OCI-M2 (cell line): ENCODE data around the gene CLCN7.

Source experiments
- DNase-seq: peaks from one replicate; lab custom pipeline; 2025; ENCODE audit not compliant: unreplicated experiment; lab: John Stamatoyannopoulos, UW

The CLCN7 gene

DNA sequence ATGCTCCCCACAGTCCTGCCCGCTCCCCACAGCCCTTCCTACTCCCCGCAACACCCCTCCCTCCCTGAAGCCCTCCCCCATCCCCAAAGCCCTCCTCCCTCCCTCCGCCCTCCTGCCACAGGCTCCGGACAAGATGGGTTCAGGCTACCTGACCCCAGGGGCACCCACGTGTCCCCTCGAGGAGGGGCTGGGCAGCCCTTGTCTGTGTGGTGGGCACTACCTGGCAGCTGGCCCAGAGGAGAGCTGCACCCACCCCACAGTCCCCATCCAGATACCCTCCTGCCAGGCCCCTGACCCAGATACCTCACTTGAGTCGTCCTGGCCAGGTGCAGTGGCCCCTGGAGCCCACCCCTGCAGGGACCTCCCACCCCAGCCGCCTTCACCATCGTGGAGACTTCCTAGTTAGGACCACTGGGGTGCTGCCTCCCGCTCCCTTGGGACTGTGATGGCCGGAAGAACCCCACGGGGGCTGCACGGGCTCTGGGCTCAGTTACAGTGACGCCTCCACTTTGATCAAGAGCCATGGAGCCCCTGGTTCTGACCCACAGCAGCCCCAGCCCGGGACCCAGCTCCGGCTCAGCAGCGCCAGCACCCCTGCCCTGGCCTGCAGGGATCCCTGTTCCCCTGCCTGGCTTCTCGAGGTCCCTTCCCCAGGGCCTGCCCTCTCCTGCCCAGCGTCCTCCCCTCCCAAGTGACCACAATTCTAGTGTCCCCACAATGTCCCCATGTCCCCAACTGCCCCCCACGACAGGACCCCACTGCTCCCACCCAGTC is 43.1 kb downstream of the CLCN7 start:
- DNase-seq: no peak

DNA sequence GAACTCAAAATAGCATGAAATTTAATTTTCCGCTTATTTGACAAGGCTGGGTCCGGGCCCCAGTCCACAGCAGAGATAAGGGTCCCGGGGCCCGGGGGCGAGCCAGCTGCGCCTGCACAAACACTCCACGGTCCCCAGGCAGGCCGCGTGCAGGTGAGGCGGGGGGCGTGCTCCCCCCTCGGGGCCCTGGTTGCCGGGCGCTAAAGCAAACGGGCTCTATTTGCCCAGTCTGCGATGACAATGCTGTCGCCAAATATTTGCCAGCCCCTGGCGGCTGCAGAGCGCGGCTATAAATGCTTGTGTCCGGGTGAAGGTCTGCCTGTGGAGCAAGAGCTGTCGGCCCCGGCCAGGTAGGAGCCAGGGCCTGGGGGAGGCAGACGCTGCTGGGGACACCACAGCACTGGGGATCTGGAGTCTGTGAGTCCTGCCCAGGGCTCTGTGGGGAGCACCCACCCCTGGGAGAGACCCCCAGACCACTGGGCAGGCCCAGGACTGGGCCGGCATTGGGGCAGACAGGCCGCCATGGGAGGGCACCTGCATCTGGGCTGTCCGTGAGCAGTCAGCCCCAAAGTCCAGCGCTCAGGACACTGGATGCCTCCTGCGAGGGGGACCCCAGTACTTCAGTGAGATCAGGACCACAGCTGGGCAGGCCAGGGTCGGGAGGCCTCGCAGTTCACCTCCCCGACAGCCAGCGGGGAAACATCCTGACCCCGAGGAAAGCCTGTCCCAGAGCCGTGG is 43.9 kb downstream of the CLCN7 start, which contains the start of gene PERCC1:
PERCC1 (plus strand) TSS at position 320 of the 738 bp plus-strand sequence. CDS start 1,516 bp downstream, outside the sequence.
- no peak for DNase-seq

DNA sequence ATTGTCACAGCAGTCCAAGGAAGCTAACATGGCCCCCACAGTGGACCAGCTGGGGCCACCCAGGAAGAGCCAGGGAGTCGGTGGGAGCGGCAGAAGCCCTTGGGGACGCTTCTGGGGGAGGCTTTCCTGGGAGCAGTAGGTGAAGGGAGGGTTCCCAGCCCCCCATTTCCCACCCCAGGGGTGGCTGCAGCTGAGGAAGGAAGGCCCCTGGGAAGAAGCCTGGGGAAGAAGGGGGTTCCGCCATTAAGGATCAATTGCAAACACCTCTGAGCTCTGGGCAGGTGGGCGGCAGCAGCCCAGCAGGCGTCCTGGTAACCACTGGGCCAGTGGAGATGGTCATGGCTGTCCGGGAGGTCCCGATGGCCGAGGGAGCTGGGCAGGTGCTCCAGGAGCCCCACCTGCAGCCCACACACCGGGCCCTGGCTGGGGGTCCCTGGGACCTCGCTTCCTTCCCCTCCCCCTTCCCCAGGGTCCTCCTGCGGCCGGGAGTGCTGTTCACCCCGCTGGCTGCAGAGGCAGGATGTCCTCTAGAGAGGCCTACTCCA is 44.5 kb downstream of the CLCN7 start:
- no peak for DNase-seq

DNA sequence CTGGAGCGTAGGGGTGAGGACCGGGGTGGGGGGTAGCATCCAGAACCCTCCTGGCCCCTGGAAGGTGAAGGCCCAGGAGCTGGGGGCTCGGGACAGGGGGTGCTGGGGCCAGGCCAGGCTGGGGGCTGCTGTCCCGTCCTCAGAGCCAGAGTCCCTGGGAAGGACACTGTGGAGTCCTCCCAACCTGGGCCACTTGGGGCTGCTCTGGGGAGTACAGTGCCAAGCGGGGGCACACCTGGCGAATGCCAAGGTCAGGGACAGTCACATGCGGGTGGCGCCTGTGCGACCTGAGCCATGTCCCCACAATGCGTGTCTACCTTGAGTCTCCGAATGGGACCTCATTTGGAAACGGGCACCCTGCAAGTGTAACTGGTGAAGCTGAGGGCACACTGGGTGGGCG is 45.2 kb downstream of the CLCN7 start:
- no peak for DNase-seq

DNA sequence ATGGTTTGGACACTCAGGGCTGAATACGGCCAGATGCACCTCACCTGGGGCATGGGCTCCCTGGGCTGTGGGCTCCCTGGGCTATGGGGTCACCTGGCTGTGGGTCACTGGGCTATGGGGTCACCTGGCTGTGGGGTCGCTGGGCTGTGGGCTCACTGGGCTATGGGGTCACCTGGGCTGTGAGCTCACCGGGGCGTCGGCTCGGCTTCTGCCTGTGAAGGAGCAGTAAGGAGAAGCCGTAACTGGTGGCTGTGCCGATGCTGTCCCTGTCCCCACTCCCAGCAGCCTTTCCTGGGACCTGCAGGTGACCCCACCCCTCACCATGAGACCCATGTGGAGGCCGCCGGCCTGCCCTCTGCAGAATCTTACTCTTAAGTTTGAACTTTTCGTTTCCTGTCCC is 45.8 kb downstream of the CLCN7 start:
- no peak for DNase-seq

DNA sequence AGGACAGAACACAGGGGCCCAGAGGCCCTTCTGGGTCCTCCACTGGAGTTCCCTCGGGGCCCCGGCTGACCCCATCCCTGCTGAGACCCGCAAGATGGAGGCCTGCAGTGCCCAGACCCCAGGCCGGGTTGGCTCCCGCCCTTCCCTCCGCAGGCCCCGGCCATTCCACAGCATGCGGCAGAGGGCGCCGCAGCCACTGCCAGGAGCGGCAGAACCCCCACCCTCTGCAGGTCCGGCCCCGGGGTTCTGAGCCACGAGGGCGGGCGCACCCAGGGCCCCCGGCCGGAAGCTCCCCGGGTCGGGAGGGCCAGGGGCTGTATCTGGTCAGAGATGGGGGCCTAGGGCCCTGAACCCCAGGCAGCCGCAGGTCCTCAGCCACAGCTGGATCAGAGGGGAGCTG is 46.3 kb downstream of the CLCN7 start:
- no peak for DNase-seq

DNA sequence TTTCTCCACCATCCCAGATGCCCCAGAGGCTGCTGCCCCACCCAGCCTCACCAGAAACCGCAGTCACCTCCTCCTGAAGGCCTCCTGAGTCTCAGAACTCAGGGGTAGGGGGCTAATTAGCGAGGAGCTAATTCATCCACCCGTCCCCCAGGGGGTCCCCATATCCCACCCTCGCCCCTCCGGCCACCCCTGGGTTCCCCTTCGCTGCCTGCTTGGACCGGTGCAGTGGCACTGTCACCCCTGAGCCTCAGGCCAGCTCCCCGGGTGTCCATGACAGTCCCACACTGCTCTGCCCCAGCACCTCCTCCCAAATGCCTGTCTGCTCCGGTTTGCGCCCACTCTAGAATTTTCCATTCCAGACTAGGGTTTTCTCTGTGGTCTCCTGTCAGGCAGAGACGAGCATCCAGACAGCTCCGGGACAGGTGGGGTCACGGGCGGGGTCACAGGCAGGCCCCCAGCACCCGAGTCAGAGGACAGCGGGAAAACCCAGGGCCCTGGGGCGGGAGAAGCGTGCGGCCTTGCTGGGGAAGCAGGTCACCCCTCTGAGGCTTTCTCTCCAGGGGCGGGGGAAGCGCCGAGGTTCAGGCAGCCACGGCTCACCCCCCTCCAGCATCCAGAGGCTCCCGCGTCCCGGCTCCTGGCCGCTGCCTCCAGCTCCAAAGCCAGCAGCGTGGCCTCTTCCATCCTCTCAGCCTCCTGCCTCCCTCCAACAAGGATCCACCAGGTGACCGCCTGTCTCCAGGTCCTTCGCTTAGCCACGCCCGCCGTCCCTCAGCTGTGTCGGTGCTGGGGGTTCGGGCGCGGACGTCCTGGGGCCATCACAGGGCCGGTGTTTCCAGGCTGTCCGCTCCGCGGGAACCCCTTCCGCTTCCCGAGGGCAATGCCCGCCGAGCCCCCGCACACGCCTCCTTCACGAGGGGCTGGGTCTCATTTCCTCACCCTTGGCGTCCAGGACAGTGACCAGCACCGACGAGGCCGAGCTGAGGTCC is 47.1 kb downstream of the CLCN7 start:
- no peak for DNase-seq

DNA sequence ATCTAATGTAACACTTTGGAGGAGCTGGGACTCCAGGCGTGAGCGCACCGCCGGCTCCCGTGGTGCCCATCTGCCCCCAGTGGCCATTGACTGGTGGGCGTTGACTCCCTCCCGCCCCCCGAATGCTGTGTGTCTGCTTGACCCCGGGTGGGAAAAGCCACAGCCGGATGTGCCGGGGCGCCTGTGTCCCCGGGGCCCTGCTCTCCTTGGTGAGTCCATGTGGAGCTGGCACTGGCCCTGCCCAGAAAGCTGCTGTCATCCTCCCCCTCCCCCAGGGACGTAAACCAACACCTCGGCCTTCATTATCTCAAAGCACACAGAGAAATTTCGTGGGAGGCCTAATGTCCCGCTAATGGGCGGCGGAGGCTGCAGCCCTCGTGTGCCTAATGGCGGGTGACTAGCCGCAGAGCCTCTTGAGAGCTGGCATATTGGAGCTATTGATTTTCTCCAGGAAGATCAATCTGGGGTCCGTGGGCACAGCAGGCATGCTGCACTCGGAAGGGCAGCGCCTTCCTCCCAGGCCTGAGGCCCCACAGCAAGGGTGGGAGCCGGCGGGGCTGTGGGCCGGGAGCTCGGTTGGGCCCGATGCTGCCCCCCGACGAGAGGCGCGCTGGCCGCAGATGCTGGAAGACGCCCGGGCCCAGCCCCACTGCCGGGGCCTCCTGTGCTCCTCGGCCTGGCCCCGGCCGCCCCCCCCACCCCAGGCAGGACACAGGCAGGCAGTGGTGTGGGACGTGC is 47.9 kb downstream of the CLCN7 start:
- DNase-seq: no peak

DNA sequence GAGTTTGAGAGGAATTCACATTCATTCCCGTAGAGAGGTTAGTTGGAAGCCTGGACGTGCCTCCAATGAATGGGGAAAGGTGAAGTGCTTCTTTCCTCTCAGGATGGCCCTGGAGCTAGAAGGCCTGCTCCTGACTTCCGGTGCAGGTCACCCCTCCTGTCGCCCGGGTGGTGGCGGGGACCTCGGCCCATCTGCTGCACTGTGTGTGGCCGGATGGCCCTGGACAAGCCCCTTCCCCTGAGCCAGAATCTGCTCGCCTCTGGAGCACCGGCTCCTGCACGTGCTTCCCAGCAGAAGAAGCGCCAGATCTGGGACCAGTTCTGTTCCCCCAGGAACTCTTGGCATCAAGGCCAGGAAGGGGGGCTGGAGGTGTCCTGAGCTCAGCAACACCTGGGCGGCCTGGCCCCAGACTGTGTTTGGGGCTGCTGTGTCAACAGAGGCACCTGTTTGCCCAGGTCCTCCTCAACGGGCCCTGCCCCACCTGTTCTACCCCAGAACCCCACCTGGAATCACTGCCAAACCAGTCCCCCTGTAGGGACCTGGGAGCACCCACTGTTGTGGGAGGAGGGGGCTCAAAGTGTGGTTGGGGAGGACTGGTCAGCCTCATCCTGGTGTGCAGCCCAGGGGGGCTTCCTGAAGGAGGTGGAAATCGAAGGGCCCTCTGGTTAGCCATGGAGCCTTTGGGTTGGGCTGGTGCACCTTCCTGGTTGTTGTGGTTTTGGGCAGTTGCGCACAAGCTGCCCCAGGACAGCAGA is 49.0 kb downstream of the CLCN7 start:
- no peak for DNase-seq

DNA sequence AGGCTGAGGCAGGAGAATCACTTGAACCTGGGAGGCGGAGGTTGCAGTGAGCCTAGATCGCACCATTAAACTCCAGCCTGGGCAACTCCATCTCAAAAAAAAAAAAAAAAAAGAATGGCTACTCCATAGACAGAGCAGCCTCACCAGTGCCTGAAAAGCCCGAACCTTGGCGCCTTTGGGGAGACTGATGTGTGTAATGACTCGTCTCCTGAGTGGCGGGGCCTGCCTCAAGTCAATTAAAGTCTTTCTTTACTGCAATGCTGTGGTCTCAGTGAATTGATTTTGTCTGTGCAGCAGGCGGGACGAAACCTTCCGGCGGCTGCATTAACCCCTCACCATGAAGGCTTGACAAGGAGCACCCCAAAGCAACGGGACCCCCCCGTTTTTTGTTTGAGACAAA is 50.8 kb downstream of the CLCN7 start:
- DNase-seq: no peak

DNA sequence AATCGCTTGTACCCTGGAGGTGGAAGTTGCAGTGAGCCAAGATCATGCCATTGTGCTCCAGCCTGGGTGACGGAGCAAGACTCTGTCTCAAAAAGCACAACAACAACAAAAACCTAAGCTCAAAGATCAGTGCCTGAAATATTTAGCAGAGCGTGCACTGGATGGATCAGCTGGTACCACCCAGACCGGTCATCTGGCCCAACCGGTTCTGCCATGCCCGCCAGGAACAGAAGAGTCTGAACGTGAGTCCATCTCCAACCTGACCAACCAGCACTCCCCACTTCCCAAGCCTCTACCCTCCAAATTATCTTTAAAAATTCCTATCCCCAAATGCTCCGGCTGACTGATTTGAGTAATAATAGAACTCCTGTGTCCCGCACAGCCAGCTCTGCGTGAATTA is 52.8 kb downstream of the CLCN7 start:
- DNase-seq: no peak

DNA sequence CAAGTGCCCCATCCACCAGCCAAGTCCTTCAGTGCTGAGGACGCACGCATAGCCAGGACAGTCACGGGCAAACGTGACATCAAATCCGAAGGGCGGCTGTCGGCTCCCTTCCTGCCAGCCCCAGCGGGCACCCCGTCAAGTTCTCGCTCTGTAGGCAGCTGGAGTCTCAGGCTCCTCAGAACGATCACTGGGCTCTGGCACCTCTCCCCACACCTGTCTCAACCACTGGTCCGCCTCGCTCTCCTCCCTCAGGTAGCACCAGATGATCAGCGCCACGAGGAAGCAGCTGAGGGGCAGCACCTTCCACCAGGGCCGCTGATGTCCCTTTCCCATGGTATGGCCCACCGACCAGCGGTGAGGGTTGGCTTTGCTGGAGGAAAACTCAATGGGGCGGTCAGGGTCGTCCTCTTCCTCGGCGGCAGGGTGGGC is 54.7 kb downstream of the CLCN7 start:
- no peak for DNase-seq

DNA sequence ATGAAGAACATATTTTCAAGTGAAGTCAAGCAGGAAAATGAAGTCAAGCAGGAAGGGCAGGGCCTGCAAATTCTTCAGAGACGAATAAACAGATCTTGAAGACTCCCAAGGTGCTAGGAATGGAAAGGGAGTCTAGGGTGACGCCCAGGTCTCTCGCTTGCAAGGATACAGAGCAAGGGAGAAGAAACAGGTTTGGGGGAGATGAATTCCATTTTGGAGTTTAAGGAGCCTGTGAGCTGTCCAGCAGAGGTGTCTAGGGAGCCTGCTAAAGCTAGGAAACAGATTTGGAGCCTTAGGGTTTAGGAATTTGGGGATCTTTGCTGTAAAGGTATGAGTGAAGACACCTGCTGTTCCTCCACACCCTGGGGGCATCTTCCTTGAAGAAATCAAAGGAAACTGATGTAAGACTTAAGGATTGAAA is 58.3 kb downstream of the CLCN7 start:
- no peak for DNase-seq

DNA sequence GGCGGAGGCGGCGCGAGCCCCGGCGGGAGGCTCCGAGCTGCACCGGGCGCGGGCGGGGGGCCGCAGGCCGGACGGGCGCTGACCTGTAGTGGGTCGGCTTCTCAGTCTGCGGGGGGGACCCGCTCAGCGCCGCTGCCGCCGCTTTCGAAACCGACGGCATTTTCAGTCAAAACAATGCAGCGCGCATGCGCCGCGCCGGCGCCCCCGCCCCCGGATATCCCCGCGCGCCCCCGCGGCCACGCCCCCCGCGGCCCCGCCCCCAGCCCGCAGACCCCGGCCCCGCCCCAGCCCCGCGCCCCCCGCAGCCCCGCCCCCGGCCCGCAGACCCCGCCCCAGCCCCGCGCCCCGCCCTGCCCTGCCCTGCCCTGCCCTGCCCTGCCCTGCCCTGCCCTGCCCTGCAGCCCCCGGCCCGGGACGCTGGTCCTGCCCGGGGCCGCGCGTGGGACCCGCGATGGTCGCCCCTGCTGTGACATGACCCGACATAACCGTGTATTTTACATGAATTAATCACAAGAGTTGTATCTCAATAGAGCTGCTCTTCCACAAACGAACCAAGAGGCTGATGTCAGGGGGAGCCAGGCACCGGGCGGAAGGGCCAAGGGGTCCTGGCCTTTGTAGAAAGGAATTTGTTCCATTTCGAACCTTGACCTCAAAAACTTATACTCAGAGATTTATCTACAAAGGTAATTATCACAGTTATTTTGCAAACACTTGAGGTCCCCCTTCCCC is 60.1 kb downstream of the CLCN7 start, which contains the start of gene UNKL:
UNKL (minus strand) TSS at position 173 of the 729 bp plus-strand sequence; CDS start at position 160, 13 bp downstream.
- no peak for DNase-seq

DNA sequence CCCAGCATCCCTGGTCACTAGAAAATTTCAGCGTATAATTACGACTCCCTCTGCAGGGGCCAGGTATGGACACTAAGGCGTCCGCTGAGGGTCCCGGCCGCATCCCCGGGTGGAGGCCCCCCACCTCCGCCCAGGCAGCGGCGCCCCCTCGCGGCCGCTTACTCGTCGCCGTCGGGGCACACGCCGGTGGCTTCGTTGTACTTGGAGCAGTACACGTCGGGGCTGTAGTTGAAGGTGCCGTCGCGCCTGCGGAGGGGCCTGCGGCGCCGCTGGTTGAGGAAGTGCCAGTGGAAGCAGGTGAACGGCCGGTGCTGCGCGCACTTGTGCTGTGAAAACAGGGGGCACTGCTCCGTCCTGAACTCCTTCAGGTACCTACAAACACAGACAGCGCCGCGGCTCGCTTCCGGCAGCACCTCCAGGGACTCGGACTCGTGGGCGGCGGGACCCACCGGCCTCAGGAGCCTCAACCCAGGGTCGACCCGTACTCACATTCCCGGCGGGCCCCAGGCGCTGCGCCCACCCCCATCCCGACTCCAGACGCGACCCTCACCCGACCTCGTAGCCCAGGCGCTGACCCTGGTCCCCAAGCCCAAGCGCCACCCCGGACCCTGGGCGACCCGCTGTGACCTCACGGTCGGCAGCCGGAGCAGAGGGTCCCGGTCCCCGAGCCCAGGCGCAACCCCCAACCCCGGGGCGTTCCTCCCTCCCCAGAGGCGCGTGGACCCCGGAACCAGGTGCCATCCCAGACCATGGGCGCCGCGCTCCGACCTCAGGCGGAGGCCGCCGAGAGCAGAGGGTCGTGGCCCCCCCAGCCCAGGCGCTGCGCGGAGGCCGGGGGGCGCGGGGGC is 60.9 kb downstream of the CLCN7 start:
- no peak for DNase-seq

DNA sequence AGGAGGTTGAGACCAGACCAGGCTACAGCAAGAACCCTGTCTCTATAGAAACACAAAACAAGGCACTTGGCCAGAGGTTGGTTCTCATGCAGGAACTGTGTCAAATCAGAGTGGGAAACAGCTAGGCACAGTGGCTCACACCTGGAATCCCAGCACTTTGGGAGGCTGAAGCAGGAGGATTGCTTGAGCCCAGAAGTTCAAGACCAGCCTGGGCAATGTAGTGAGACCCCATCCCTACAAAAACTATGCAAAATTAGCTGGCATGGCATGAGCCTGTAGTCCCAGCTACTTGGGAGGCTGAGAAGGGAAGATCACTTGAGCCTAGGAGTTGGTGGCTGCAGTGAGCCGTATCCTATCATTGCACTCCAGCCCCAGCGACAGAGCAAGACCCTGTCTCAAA is 62.0 kb downstream of the CLCN7 start:
- no peak for DNase-seq

DNA sequence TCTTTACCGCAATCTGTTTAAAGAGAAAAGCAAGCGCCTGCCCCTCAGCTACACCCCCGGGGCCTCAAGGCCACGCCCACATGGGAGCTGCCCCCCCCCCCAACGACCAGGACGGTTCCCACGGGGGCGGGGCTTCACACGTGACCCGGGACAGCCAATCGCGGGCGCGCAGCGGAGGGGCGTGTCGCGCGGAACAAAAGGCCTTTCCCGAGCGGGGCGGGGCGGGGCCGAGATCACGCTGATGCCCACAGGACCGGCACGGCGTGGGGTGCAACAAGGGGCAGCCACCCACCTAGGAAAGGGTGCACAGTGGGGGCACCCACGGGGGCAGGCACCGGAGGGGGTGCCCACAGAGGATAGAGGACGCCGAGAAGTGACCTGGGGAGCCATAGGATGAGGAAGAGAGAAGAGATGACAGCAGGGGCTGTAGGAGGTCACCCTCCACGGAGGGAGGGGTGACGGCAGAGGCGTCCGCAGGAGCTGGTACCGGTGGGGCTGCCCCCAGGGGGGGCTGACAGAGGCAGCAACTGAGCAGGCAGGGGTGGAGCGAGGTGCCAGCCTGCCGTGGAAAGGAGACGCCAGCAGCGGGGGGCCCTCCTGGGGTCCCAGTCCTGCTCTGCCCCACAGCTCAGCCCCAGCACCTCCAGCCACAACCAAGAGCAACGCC is 66.5 kb downstream of the CLCN7 start:
- peak; percentile 36 for DNase-seq
